Mucosa of stomach (tissue), 1 donor: ENCODE measurements around the gene ALOX5.
"Not testable (repeated sequence)": the region's sequence is repeated elsewhere in the genome, so short reads cannot be mapped to it uniquely, and the experiment has no call there.

Source experiments
- H3K27me3 ChIP-seq: one replicate; pipeline ENCODE4 v1.7.0; 2013; ENCODE audit warnings: mild to moderate bottlenecking, low read length; ENCODE audit not compliant: control insufficient read depth, insufficient read depth
- H3K36me3 ChIP-seq: one replicate; pipeline ENCODE4 v1.7.0; 2013; ENCODE audit warnings: low read length; ENCODE audit not compliant: control insufficient read depth, insufficient read depth
- H3K4me1 ChIP-seq: one replicate; pipeline ENCODE4 v1.7.0; 2013; ENCODE audit warnings: mild to moderate bottlenecking, low read length; ENCODE audit not compliant: control insufficient read depth, insufficient read depth
- H3K4me3 ChIP-seq: one replicate; pipeline ENCODE4 v1.7.0; 2013; ENCODE audit warnings: low read length
- H3K9ac ChIP-seq: one replicate; pipeline ENCODE4 v1.7.0; 2013; ENCODE audit warnings: mild to moderate bottlenecking, low read length, moderate library complexity
- H3K9me3 ChIP-seq: one replicate; pipeline ENCODE4 v1.7.0; 2013; ENCODE audit warnings: mild to moderate bottlenecking, low read length, moderate library complexity; ENCODE audit not compliant: control insufficient read depth
- donor health status: Pancreatic carcinoma.

ALOX5 gene

DNA sequence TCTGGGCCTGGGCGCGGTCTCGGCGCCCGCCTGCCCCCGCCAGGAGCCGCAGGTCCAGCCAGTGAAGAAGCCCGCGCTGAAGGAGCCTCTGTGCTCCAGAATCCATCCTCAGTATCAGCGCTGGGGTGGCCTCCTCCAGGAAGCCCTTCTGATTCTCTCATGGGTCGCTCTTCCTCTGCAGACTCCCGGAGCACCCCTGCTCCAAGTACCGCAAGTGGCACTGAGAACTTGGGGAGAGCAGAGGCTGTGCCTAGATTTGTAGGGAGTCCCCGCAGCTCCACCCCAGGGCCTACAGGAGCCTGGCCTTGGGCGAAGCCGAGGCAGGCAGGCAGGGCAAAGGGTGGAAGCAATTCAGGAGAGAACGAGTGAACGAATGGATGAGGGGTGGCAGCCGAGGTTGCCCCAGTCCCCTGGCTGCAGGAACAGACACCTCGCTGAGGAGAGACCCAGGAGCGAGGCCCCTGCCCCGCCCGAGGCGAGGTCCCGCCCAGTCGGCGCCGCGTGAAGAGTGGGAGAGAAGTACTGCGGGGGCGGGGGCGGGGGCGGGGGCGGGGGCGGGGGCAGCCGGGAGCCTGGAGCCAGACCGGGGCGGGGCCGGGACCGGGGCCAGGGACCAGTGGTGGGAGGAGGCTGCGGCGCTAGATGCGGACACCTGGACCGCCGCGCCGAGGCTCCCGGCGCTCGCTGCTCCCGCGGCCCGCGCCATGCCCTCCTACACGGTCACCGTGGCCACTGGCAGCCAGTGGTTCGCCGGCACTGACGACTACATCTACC, at the start of gene ALOX5:
Gene ALOX5, plus strand, starts transcription at position 641 of the 774 bp plus-strand sequence. Its CDS starts 64 bp downstream, at position 705.
- peaks cover 12% of the 10 kb centered on the region for H3K4me1 ChIP-seq
- H3K4me3 ChIP-seq, result peak within 1 kb of the TSS; percentile 47
- peaks cover 16% of the 10 kb centered on the region for H3K27me3 ChIP-seq
- H3K9me3 ChIP-seq, result no peaks in the 10 kb centered on the region
- H3K36me3 ChIP-seq, result no peaks in the 10 kb centered on the region
- peak within 1 kb of the TSS; percentile 38 for H3K9ac ChIP-seq

DNA sequence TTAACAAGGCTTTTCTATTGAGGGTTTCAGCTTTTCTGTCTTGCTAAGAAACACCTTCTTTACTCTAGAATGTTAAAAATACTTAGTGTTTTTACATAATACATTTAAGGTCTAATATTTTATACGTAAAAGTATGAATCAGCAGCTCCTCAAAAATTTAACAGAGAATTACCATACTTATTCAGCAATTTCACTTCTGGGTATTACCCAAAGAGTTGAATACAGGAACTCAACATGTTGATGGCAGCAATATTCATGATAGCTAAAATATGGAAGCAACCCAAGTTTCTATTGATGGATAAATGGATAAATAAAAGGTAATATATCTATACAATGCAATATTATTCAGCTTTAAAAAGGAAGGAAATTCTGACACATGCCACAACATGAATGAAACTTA, 48.9 kb upstream of the ALOX5 start:
- H3K9ac ChIP-seq, result no peak overlapping the region
- H3K27me3 ChIP-seq, result no peaks in the 10 kb centered on the region
- no peak overlapping the region for H3K4me3 ChIP-seq
- no peaks in the 10 kb centered on the region for H3K4me1 ChIP-seq
- no peaks in the 10 kb centered on the region for H3K9me3 ChIP-seq
- no peaks in the 10 kb centered on the region for H3K36me3 ChIP-seq

DNA sequence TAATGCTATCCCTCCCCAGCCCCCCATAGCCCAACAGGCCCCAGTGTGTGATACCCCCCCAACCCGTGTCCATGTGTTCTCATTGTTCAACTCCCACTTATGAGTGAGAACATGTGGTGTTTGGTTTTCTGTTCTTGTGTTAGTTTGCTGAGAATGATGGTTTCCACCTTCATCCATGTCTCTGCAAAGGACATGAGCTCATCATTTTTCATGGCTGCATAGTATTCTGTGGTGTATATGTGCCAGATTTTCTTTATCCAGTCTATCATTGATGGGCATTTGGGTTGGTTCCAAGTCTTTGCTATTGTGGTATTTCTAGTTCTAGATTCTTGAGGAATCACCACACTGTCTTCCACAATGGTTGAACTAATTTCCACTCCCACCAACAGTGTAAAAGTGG, 47.2 kb upstream of the ALOX5 start:
- H3K4me1 ChIP-seq, H3K27me3 ChIP-seq, H3K9me3 ChIP-seq, H3K9ac ChIP-seq, H3K36me3 ChIP-seq, H3K4me3 ChIP-seq: not testable (repeated sequence)

DNA sequence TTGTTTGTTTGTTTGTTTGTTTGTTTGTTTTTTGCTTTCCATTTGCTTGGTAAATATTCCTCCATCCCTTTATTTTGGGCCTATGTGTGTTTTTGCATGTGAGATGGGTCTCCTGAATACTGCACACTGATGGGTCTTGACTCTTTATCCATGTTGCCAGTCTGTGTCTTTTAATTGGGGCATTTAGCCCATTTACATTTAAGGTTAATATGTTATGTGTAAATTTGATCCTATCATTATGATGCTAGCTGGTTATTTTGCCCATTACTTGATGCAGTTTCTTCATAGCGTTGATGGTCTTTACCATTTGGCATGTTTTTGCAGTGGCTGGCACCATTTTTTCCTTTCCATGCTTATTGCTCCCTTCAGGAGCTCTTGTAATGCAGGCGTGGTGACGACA, 42.2 kb upstream of the ALOX5 start:
- H3K4me1 ChIP-seq, H3K9ac ChIP-seq, H3K9me3 ChIP-seq, H3K27me3 ChIP-seq, H3K4me3 ChIP-seq, H3K36me3 ChIP-seq: not testable (repeated sequence)

DNA sequence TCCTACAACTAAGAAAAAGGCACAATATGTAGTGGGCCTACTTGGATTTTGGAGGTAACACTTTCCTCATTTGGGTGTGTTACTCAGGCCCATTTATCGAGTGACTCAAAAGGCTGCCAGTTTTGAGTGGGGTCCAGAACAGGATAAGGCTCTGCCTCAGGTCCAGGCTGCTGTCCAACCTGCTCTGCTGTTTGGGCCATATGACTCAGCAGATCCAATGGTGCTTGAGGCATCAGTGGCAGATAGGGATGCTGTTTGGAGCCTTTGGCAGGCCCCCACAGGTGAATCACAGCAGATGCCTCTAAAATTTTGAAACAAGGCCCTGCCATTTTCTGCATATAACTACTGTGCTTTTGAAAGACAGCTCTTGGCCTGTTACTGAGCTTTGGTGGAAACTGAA, 34.1 kb upstream of the ALOX5 start:
- Histone ChIP-seq H3K36me3 (no peaks in the 10 kb centered on the region), H3K9me3 (no peaks in the 10 kb centered on the region), H3K9ac (no peak overlapping the region), H3K4me1 (no peaks in the 10 kb centered on the region), H3K27me3 (no peaks in the 10 kb centered on the region), H3K4me3 (no peak overlapping the region)

DNA sequence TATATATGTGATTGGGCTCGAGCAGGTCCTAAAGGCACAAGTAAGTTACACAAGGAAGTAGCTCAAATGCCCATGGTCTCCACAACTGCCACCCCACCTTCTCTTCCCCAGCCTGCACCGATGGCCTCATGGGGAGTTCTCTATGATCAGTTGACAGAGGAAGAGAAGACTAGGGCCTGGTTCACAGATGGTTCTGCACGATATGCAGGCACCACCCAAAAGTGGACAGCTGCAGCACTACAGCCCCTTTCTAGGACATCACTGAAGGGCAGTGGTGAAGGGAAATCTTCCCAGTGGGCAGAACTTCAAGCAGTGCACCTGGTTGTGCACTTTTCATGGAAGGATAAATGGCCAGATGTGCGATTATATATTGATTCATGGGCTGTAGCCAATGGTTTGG, 33.6 kb upstream of the ALOX5 start:
- not testable (repeated sequence) for H3K9ac ChIP-seq, H3K9me3 ChIP-seq, H3K27me3 ChIP-seq, H3K4me1 ChIP-seq, H3K36me3 ChIP-seq, H3K4me3 ChIP-seq

DNA sequence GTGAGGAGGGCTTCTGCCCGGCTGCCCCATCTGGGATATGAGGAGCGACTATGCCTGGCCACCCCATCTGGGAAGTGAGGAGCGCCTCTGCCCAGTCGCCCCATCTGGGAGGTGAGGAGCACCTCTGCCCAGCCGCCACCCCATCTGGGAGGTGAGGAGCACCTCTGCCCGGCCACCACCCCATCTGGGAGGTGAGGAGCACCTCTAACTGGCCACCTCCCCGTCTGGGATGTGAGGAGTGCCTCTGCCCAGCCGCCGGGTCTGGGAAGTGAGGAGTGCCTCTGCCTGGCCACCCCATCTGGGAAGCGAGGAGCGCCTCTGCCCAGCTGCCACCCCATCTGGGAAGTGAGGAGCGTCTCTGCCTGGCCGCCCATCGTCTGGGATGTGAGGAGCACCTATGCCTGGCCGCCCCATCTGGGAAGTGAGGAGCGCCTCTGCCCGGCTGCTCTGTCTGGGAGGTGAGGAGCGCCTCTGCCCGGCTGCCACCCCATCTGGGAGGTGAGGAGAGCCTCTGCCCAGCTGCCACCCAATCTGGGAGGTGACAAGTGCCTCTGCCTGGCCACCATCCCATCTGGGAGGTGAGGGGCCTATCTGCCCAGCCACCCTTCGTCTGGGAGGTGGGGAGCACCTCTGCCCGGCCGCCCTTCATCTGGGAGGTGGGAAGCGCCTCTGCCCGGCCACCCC, 27.2 kb upstream of the ALOX5 start:
- not testable (repeated sequence) for H3K9me3 ChIP-seq, H3K36me3 ChIP-seq, H3K4me3 ChIP-seq, H3K9ac ChIP-seq, H3K4me1 ChIP-seq, H3K27me3 ChIP-seq

DNA sequence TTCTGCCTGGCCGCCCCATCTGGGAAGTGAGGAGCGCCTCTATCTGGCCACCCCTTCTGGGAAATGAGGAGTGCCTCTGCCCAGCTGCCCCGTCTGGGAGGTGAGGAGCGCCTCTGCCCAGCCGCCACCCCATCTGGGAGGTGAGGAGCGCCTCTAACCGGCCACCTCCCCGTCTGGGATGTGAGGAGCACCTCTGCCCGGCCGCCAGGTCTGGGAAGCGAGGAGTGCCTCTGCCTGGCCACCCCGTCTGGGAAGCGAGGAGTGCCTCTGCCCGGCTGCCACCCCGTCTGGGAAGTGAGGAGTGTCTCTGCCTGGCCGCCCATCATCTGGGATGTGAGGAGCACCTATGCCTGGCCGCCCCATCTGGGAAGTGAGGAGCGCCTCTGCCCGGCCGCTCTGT, 26.6 kb upstream of the ALOX5 start:
- H3K4me1 ChIP-seq, H3K9me3 ChIP-seq, H3K4me3 ChIP-seq, H3K36me3 ChIP-seq, H3K9ac ChIP-seq, H3K27me3 ChIP-seq: not testable (repeated sequence)

DNA sequence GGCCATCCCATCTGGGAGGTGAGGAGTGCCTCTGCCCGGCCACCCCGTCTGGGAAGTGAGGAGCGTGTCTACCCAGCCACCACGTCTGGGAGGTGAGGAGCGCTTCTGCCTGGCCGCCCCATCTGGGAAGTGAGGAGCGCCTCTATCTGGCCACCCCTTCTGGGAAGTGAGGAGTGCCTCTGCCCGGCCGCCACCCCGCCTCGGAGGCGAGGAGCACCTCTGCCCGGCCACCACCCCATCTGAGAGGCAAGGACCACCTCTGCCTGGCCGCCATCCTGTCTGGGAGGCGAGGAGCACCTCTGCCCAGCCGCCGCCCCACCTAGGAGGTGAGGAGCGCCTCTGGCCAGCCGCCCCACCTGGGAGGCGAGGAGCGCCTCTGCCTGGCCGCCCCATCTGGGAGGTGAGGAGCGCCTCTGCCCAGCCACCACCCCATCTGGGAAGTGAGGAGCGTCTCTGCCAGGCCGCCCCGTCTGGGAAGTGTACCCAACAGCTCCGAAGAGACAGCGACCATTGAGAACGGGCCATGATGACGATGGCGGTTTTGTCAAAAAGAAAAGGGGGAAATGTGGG, 25.7 kb upstream of the ALOX5 start:
- H3K9ac ChIP-seq, H3K27me3 ChIP-seq, H3K4me3 ChIP-seq, H3K9me3 ChIP-seq, H3K36me3 ChIP-seq, H3K4me1 ChIP-seq: not testable (repeated sequence)

DNA sequence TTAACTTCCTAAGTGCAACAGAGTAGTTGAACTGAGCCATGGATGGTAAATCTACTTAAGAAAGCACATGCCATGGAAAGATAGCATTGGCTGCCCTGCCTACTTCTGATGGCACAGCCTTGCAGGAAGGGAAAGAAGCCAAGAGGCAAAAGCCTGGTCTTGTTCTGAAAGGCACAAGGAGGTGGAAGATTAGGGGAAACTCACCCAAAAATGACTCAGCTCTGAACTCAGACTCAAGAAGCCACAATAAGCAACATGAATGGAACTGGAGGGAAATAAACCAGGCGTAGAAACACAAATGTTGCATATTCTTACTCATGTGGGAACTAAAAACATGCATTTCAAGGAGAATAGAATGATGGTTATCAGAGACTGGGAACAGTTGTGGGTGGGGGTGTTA, 20.8 kb upstream of the ALOX5 start:
- no peaks in the 10 kb centered on the region for H3K27me3 ChIP-seq

DNA sequence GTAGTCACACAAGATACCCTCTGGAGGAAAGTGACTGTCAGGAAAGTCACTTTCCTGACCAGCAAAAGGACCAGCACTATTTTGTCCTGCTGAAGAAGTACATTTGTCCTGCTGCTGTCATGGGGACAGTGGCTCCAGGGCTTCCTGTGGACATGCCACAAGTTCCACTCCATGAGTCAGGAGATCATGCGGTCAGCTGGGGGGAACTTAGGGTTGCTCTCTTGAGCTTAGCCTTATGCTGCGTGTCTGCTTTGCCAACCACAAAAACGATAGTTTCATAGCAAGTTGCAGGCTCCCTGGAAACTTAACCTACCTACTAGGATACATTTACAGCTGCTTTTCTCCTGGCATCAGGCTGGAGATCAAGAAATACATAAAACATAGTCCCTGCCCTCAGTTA, 19.8 kb upstream of the ALOX5 start:
- Histone ChIP-seq H3K4me1 (no peaks in the 10 kb centered on the region), H3K4me3 (no peak overlapping the region), H3K9ac (no peak overlapping the region), H3K36me3 (no peaks in the 10 kb centered on the region), H3K27me3 (no peaks in the 10 kb centered on the region), H3K9me3 (no peaks in the 10 kb centered on the region)

More for the DNA sequence above, 20.8 kb upstream of the ALOX5 start:
- Histone ChIP-seq H3K9ac (no peak overlapping the region), H3K36me3 (no peaks in the 10 kb centered on the region), H3K4me1 (no peaks in the 10 kb centered on the region), H3K9me3 (no peaks in the 10 kb centered on the region), H3K4me3 (no peak overlapping the region)

DNA sequence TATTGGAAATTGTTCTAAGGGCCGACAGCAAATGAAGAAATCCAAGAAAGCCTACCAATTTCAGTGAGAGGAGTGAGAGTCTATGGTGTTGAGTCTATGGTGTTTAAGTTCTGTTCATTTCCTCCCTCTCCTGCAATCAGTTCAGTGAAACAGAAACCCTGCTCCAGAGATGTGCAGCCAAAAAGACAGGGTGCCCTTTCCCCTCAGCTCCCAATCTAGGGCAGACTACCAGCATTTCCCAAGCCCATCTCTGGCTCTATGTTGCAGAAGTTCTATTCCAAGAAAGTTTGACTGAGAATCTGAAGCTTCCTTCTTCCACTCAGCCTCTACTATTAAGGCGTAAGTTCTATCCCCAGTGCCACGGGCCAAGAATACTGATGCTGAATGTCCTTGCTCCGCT, 18.5 kb upstream of the ALOX5 start:
- Histone ChIP-seq H3K36me3 (no peaks in the 10 kb centered on the region), H3K9ac (no peak overlapping the region), H3K4me1 (no peaks in the 10 kb centered on the region), H3K27me3 (no peaks in the 10 kb centered on the region), H3K9me3 (no peaks in the 10 kb centered on the region), H3K4me3 (no peak overlapping the region)
